GM12878 (cell line): ENCODE results near the gene FAM227B. TPM values are rescaled to one million over a fixed set of nuclear protein-coding genes. Genes with fewer than 3 reads are reported as not detected.

ENCODE experiments used
- polyA plus RNA-seq, 11 experiments: library from polyadenylated mRNA; depleted of rRNA in 4 of 11; unstranded in 6 of 11; stranded (reverse) in 5 of 11; fragments of >200 nt; fragmentation: Nextera tagmentation in 4 of 11; fragmentation: Illumina TruSeq in 1 of 11; extraction: Ambion mirVana in 4 of 11; extraction: Trizol in 1 of 11; gene quantifications; 1 replicate in 1 of 11; 2 replicates in 10 of 11; pipeline versions ENCODE4 v1.2.1 to v1.2.3, GENCODE V29; 2011 to 2016; ENCODE audit warnings: inconsistent platforms in 2 of 11, missing spikeins in 2 of 11, low read depth in 1 of 11
- total RNA-seq, 4 experiments: library from RNA; depleted of rRNA in 3 of 4; stranded (reverse); fragments of >200 nt in 3 of 4; fragmentation: Illumina TruSeq in 1 of 4; extraction: Trizol in 1 of 4; gene quantifications; 2 replicates each; pipeline versions ENCODE4 v1.2.1 to v1.2.3, GENCODE V29; 2013 to 2021

The FAM227B gene
- total and polyA plus RNA-seq, 10 of the 15 experiments (the other 5 are each of a cell fraction or from before 2014, with no cell fraction given): 3.9 to 12.6 (median 6.9) TPM

Other genes starting within 250 kb of the FAM227B start
- gene FGF7, start 197.6 kb downstream of the FAM227B start, total RNA-seq (2014; rRNA removed): not detected in 2 replicates
- not detected in 2 replicates for gene FGF7, start 197.6 kb downstream of the FAM227B start, total RNA-seq (2014; rRNA removed; fragmentation: Illumina TruSeq; extraction: Trizol)
- 0.05 and 0.08 TPM in 2 replicates for gene FGF7, start 197.6 kb downstream of the FAM227B start, total RNA-seq (2021)
- gene FGF7, start 197.6 kb downstream of the FAM227B start, polyA plus RNA-seq (2011; rRNA removed): 0.01 TPM in 1 of 2 replicates, not detected in the other
- not detected in 2 replicates for gene FGF7, start 197.6 kb downstream of the FAM227B start, polyA plus RNA-seq (2014; fragmentation: Illumina TruSeq; extraction: Trizol)
- not detected for gene FGF7, start 197.6 kb downstream of the FAM227B start, polyA plus RNA-seq (2014; fragmentation: Nextera tagmentation; extraction: Ambion mirVana)
- not detected in 2 replicates for gene FGF7, start 197.6 kb downstream of the FAM227B start, polyA plus RNA-seq (2014; rRNA removed)
- not detected for gene FGF7, start 197.6 kb downstream of the FAM227B start, polyA plus RNA-seq (2016; fragmentation: Nextera tagmentation; extraction: Ambion mirVana)
- gene DTWD1, start 230 bp upstream of the FAM227B start, total RNA-seq (2014; rRNA removed): 13.9 and 15.5 TPM in 2 replicates
- 14.3 and 14.9 TPM in 2 replicates for gene DTWD1, start 230 bp upstream of the FAM227B start, total RNA-seq (2014; rRNA removed; fragmentation: Illumina TruSeq; extraction: Trizol)
- gene DTWD1, start 230 bp upstream of the FAM227B start, total RNA-seq (2021): 15.1 and 16.0 TPM in 2 replicates
- 20.7 and 32.5 TPM in 2 replicates for gene DTWD1, start 230 bp upstream of the FAM227B start, polyA plus RNA-seq (2011; rRNA removed)
- 17.8 and 24.6 TPM in 2 replicates for gene DTWD1, start 230 bp upstream of the FAM227B start, polyA plus RNA-seq (2014; fragmentation: Illumina TruSeq; extraction: Trizol)
- gene DTWD1, start 230 bp upstream of the FAM227B start, polyA plus RNA-seq (2014; fragmentation: Nextera tagmentation; extraction: Ambion mirVana): 10 to 100 TPM; 23.9 to 31.9 TPM
- gene DTWD1, start 230 bp upstream of the FAM227B start, polyA plus RNA-seq (2014; rRNA removed): 12.1 and 16.3 TPM in 2 replicates
- 10 to 100 TPM; 23.6 to 32.0 TPM for gene DTWD1, start 230 bp upstream of the FAM227B start, polyA plus RNA-seq (2016; fragmentation: Nextera tagmentation; extraction: Ambion mirVana)